Activated T-cell treated with anti-CD3 and anti-CD28 coated beads for 4 hours (primary cell): ENCODE data around the gene SLIT1.
A peak's percentile ranks its signal among the peaks of the same experiment; 100 is the strongest.
"Not testable (repeated sequence)": the region's sequence is repeated elsewhere in the genome, so short reads cannot be mapped to it uniquely, and the experiment has no call there.

Experiments
- DNase-seq: peaks from one replicate; pipeline ENCODE4 v3.0.0-alpha.2; 2020

SLIT1 gene

DNA sequence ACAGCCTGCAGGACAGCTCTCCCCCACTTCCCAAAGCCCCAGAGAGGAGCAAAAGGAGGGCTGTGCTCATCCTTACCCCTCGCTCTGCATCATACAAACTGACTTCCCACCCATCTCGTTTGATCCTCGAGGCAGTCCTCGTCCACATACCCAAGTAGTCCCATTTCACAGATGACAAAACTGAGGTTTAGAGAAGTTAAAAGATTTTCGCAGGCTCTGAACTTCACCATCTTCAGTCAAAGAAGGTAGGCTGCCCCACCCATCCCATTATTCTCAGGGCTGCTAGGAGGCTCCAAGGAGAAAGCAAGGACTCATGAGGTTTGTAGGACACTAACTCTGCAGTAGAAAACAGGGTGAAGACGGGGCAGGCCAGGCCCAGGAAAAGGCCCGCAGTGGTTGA lies 147.1 kb downstream of the SLIT1 start:
- DNase-seq: no peak

DNA sequence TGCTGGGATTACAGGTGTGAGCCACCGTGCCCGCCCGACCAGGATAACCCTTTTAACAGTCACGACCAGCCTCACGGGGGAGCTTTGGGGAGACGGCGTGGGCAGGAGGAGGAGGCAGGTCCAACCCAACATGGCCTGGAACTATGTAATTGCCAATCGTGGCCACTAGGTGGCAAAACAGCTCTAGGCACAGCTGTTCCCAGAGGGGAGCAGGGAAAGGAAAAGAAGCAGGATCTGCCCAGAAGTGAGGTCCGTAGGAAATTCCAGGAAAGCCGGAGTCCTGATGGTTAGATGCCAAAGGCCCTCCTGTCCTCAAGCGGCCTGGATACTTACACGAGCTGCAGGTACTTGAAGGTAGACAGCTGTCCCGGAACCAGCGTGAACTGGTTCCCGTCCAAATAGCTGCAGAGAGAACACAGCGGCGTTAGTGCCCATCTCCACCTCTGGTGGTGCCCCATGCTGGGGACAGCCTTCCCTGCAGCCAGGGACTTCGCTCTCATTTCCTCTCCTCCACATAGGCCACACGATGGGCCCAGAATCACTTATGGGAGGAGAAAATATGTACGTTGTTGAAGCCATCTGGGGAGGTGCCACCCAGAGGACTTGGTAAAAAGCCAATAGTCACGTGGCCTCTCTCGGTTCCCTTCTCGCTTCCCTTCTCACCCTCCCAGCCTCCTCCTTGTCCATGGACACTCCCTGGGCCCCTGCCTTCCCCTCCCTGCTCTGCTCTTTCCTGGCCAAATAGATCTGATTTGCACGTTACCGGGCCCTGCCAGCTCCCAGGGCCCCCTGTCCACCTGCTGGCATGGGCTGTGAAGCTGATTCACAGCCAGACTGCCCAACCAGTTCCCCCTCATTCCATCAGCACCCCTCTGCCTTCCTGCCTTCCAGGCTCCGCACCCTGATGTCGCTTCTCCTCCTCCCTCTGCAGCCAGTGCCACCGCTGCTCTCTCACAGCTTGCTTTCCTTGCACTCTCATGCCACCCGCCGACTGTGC lies 148.1 kb downstream of the SLIT1 start:
- DNase-seq: peak; percentile 68

DNA sequence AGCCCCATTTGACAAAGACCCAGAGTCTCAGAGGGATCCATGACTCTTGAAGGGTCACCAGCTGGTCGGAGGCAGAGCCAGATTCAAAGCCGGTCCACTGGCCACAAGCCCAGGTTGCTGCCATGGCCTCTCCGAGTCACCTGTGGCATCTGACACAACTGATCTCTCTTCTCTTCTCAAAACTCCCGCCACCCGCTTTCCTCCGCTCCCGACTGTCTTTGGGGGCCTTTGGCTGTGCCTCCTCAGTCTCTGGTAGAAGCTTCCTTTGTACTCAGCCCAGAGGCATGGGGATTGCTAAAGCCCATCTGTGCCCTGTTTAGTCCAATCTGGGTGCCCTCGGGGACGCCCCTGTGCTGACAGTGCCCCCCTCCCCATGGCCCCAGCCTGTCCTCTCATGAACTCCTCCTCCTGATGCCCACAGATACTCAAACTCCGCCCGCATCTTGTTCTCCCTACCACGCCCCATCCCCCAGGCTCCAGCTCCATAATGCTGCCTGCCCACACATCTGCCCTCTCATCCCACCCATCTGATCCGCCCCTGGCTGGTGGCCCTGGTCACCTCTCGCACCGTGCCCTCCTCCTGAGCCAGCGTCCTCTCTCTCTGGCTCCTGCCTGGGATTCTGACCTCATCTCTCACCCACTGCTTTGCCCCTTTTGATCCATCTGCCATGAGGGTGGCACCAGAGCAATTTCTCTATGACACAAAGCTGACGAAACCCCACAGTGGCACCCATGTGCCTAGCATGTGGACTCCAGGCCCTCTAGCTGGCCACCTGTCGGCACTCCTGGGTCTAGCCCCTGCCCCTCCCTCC lies 150.6 kb downstream of the SLIT1 start:
- DNase-seq: no peak

DNA sequence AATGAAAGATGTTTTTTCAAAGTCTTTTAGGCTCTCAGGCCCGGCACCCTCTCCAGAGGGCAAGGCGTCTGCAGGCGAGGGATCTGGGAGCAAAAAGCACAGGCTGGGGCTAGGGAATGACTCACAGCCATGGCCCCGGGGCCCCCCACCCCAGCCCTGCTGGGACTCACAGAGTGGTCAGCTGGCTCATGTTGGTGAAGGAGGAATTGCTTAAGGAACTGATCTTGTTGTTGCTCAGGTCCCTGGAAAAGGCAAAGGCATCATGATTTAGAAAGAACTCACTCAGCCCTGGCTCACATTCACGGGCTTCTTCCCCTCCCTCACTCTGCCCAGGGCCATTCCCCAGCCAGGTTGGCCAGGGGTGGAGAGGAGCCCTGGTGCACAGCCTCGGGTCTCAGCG lies 151.5 kb downstream of the SLIT1 start:
- no peak for DNase-seq

DNA sequence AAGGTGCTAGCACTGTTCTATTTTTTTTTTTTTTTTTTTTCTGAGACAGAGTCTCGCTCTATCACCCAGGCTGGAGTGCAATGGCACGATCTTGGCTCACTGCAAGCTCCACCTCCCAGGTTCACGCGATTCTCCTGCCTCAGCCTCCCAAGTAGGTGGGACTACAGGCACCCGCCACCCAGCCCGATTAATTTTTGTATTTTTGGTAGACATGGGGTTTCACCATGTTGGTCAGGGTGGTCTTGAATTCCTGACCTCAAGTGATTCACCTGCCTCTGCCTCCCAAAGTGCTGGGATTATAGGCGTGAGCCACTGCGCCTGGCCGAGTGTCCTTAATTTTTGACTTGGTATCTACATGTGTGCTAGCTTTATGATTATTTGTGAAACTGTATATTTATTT lies 151.9 kb downstream of the SLIT1 start:
- not testable (repeated sequence) for DNase-seq

DNA sequence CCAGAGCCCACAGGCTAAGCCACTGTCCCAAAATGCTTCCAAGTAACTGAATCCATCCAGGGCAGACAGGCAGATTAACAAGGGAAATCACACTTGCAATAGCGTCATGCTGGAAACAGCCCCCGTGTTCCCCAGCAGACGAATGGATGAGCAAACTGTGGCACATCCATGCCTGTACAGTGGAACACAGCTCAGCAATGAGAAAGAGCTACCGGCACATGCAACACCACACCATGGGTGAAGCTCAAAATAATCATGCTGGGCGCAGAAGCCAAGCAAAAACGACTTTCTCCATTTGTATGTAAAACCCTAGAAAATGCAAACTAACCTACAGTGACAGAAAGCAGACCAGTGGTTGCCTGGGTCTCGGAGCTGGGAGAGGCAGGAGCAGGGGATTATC lies 153.1 kb downstream of the SLIT1 start:
- DNase-seq: no peak

DNA sequence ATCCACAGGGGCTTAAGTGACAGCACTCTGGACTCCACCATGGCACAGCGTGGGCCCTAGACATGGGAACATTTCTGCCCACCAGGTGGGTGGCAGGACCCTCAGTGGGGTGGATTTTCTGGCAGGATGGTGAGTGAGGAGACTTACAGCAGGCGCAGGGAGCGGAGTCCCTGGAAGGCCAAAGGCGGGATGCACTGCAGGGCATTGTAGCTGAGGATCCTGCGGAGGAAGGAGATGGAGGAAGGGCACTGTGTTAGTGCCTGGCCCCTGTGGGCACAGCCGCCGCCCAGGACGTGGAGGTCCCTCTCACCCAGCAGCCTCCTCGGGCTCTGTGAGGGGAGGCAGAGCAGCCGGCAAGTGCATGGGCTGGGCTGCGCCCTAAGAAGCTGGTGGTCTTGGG lies 154.3 kb downstream of the SLIT1 start:
- no peak for DNase-seq

DNA sequence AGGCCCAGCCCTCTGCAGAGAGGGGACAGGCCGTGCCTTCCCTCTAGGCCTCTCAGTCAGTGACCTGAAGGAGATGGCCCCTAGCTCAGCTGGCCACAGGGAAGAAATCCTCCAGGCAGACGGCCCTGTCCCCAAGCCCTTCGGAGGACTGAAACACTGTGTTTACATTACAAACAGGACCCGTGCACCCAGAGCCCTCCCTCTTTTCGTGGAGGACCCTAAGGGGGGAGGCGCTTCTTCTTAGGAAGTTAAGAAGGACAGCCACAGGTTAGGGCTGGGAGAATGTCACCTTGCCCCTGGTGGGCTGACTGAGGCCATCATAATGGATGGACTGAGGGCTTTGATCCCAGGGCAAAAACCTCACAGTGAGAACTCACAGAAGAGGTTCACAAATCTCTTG lies 154.9 kb downstream of the SLIT1 start:
- no peak for DNase-seq

DNA sequence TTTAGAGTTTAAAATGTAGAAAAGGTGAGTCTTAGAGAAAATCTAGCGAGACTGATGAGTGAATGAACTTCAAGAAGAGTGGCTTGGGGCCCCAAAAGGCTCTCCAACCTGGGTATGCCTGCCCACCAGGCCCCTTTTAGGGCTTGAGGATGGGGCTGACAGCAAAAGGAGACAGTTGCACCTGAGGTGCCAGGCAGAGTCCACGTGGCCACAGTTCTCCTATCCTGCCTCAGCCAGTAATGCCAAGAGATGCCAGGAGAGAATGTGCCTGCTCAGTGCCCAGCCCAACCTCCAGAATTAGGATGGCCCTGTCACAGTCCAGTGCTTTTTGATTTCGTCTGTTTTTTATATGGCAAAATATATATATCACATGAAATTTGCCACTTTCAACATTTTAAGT lies 156.5 kb downstream of the SLIT1 start:
- no peak for DNase-seq

DNA sequence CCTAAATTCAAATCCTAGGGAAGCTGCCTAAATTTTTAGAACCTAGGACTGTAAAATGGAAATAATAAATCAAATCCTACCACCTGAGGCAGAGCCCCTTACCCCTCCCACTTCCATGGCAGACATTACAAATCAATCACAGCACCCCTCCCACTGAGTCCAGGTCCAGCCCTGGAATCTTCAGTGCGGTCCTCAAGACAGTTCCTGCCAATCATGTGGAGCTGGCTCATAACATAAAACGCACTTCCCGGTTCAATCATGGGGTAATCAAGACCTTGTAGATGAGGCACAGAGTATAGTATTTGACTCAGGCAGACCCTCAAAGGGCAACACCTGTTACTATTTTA lies 157.0 kb downstream of the SLIT1 start:
- DNase-seq: no peak

DNA sequence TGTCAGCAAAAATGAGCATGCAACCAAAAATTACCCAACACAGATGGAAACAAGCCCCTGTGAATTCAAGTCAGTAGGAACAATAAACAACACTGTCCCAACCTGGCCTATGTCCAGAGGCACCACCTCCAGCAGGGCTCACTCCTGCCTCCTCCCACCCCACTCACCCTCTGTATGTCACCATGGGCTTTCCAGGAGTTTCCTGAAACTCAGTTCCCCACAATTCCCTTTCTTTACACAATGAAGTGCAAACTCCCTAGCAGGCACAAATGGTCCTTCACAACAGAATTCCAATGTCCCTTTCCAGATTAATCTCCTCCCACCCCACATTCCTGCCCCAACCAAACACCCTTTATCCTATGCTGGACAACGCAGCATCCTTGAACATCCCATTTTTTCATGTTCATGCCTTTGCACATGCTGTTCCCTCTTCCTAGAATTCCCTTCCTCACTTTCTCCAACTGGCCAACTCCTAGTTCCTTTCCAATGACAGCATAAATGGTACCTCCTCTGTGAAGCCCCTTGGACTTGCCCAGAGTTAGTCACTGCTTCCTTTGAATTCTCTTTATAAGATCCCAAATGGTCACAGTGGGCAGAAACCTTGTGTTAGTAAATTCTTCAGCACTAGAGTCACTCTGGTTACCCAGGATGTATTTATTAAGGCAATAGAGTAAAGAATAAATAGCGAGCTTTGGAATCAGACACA lies 157.5 kb downstream of the SLIT1 start:
- DNase-seq: no peak

DNA sequence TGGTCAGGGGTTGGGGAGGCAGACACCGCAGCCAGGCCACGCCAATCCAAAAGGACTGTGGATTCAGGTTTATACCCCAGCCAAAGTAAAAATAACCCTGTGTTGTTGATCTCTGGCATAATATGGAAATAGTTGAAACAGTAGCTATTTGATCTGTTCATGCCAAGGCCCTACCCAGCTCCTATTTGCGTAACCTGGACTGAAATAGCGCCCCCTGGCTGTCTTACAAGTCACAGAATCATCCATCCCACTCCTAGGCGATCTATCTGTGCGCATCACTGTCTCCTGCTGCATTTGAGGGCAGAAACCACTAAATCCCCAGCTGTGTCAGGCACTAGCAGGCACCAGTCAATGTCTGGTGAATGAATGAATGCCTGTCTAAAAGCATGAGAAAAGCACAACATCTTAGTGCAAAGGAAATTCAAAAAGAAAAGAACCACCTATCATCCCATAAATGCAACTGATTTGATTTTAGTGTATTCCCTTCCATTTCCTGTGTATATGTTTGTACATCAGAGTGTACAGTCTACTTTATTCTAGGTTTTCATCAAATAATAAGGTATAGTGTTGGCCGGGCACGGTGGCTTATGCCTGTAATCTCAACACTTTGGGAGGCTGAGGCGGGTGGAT lies 160.0 kb downstream of the SLIT1 start:
- peak; percentile 37 for DNase-seq

DNA sequence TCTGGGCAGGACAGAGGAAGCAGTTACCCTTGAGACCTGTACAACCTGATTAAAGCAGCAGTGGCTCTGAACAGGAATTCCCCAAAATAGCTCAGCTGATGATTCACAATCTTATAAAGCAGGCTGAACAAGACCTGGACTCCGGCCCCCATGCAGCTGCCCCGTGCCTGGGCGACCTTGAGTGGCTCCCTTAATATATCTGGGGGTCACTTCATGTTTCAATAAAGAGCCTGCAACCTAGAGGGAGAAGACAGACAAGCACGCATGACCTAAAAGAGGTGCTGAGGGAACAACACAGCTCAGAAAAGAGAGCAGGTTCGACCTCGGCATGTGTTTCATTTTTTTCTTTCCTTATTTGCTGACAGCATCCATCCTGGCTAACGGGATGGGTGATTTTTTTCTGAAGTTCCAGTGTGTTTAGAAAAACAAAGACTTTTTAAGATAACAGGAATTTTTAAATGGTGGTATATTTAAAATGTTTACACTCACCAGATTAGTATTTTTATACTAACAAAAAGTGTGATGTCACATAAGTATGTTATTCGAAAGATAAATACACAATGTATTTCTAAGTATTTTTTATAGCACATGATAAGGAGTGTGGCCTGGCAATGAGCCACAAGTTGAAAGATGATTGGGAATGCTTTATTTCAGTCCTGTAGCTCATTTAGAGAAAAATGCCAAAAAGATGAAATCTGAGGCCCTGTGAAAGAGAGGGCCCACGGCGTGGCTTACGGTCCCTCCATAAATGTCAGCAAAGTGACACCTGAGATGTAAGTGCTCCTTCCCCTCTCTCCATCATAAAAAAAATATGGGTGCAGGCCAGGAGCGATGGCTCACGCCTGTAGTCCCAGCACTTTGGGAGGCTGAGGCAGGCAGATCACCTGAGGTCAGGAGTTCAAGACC lies 161.3 kb downstream of the SLIT1 start:
- no peak for DNase-seq

DNA sequence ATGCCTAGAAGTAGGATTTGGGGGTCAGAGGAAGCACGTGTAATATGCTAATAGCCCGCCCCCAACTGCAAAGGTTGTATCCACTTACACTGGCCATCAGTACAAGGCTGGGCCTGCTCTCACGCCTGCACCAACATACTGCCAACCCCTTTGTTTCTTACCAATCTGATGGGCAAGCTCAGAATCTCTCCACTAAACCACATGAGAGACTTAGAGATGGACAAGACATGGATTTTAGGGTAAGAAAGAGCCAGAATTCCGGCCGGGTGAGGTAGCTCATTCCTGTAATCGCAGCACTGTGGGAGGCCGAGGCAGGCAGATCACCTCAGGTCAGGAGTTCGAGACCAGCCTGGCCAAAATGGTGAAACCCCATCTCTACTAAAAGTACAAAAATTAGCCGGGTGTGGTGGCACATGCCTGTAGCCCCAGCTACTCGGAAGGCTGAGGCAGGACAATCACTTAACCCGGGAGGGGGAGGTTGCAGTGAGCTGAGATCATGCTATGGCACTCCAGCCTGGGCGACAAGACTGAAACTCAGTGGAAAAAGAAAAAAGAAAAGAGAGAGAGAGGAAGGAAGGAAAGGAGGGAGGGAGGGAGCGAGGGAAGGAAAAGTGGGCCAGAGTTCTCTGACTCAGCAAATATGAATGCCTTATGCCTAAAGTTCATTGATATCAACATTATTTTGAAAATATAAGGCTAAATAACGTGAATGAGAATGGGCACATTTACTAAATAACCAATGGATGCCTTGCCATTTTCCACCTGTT lies 162.2 kb downstream of the SLIT1 start:
- DNase-seq: no peak

DNA sequence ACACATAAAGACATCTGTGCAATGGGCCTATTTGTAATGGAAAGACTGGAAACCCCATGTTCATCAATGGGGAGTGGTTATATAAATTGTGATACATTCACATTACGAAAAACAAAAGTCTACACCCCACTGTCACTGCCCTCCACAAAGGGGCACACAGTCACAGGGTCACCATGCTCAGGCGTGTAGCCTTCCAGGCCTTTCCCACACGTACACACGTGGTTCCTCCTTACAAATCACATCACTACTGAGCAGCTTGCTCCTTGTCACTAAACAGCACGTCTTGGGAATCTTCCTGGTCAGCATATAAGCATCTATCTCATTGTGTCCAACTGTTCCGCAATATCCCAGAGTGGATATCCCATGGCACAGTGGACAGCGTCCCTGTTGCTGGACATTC lies 163.1 kb downstream of the SLIT1 start:
- DNase-seq: no peak

DNA sequence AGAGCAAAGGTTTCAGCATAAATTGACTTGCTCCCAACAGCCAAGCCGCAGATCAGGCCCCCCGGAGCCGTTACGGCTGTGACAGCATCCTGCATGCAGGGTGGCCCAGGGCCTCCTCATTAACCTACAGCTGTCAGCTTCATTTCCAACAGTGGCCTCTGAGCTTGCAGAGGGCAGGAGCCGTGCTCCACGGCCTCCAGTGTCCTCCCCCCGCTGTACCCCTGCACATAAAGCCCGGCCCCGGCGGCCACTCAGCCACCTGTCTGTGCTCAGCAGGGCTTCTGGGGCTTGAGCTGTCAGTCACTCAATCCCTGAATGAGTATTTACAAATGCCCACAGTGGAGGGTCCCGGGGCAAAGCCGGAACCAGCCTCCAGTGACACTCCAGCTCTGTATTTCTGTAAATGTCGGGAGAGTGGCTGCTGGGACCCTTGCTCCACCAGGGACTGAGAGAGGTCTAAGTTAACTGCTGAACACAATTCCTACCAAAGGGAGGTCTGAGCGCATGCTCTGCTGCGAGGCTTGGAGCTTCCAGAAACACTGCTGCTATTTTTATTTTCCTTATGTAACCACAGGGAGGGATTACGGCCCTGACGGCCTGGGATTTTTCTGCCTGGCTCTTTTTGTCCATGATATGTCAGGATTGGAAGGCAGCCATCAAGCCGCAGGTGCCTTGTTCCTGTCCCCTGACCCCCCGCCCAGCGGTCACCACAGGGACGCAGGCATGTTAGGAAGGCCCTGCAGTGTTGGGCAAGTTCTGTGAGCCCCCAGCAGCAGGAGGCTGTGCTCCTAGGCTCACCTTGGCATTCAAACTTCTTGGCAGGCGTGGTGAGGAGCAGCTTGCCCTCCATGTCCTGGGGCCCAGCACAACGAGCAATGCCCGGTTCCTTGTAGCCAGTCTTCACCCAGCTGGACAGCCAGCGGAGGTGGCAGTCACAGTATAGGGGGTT lies 165.0 kb downstream of the SLIT1 start:
- DNase-seq: no peak

DNA sequence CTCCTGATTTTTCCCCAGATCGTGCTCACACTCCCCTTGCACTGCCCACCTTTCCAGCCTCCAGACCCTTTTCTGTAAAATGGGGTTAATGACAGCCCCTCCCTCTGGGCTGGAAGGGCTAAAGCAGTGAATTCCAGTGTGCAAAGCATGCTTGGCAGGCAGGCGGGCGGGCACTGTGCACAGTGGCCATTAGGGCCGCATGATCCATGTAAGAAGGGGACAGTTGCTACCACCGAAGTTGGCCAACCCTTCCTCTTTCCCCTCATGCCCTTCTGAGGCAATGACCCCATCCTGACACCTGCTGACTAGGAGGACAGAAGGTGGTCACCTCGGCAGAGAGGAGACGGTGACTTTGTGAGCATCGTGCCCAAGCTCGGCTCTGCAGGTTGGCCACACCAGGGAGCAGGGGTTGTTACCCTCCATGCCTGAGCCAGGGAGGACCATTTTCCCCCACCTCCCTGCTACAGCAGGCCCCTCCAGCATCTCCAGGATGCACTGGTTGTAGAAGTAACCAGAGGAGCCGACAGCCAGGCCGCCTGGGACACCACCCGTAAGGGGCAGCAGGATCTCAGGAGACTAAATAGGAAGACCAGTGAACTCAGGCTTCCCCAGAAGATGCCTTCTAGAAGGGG lies 166.4 kb downstream of the SLIT1 start:
- DNase-seq: no peak

DNA sequence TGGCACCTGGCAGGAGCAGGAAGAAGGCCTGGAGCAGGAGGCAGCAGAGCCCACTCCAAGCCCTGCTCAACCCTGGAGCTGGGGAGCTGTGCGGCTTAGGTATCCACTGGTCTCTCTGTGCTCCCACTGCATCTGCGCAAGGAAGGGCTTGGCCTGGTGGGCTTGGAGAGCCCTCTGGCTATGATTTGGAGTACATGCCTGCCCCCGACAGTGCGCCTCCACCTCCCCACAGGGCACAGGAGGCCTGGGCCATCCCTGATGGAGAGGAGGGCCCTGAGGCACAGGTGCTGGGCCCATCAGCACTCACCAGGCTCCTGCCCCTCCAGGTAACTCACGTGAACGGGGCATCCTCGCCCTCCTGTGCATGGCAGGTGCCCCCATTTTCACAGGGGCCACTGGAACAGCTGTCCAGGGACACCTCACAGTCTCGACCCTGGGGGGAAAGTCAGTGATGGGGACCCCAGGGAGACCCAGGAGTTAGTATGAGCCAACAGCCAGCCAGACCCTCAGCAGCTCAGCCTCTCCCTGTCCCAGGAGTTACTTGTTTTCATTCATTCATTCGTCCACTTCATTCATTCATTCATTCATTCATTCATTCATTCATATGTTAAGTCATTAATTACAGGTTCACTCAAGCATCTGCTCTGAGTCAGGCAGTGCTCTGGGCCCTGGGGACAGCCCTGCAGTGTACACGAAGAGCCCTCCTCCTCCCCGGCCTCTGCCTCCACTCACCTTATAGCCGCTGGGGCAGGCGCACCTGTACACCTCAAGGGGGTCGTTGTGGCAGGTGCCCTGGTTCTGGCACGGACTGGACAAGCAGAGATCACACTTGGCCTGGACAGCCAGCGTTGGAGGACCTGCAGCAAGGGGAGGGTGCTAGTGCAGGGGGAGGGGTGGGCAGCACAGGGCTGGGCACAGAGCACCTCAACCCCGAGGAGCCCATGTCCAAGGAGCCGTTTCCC lies 167.2 kb downstream of the SLIT1 start:
- no peak for DNase-seq
